Neuronal stem cell (in vitro differentiated cells): ENCODE results near the gene PLCD3.

Experiments used
- DNase-seq: peaks from one replicate; pipeline ENCODE4 v3.0.0-alpha.2; 2013; ENCODE audit warnings: low spot score
- H2AFZ ChIP-seq: one replicate; pipeline ENCODE4 v1.6.1; 2013; ENCODE audit warnings: mild to moderate bottlenecking, low read length, inconsistent platforms
- H2AK5ac ChIP-seq: 2 replicates; pipeline ENCODE4 v1.6.1; 2013; ENCODE audit warnings: low read depth, mild to moderate bottlenecking, inconsistent platforms, low read length, moderate library complexity, mixed read lengths
- H2BK120ac ChIP-seq: 2 replicates; pipeline ENCODE4 v1.6.1; 2013; ENCODE audit warnings: low read depth, mild to moderate bottlenecking, inconsistent platforms, low read length, moderate library complexity, mixed read lengths
- H2BK12ac ChIP-seq: one replicate; pipeline ENCODE4 v1.6.1; 2013; ENCODE audit warnings: low read length, inconsistent platforms
- H2BK15ac ChIP-seq: 2 replicates; pipeline ENCODE4 v1.6.1; 2013; ENCODE audit warnings: mild to moderate bottlenecking, low read length, inconsistent platforms, mixed read lengths
- H2BK5ac ChIP-seq: one replicate; pipeline ENCODE4 v1.6.1; 2013; ENCODE audit warnings: inconsistent platforms, mild to moderate bottlenecking, low read length, moderate library complexity
- H3K14ac ChIP-seq: one replicate; pipeline ENCODE4 v1.6.1; 2013; ENCODE audit warnings: low read length, inconsistent platforms
- H3K18ac ChIP-seq: 2 replicates; pipeline ENCODE4 v1.6.1; 2013; ENCODE audit warnings: low read length, inconsistent platforms
- H3K23ac ChIP-seq: 2 replicates; pipeline ENCODE4 v1.6.1; 2013; ENCODE audit warnings: low read depth, mild to moderate bottlenecking, mixed read lengths, low read length, inconsistent platforms; ENCODE audit not compliant: poor library complexity
- H3K27ac ChIP-seq: replicated peaks from 3 replicates; pipeline ENCODE4 v1.5.1; 2013; ENCODE audit warnings: low read length, inconsistent platforms
- H3K27me3 ChIP-seq, 3 experiments: 2 replicates each; pipeline ENCODE4 v1.6.1; 2013; ENCODE audit warnings: low read length in 3 of 3, mild to moderate bottlenecking in 2 of 3, inconsistent platforms in 1 of 3, low read depth in 1 of 3, mixed read lengths in 1 of 3, moderate library complexity in 1 of 3; ENCODE audit not compliant: control insufficient read depth in 3 of 3, insufficient read depth in 3 of 3
- H3K36me3 ChIP-seq, 2 donors: replicated peaks in 1 of 2; 2 replicates each; pipeline ENCODE4 v1.6.1; 2013; ENCODE audit warnings: low read length in 2 of 2; ENCODE audit not compliant: control insufficient read depth in 2 of 2, insufficient read depth in 2 of 2
- H3K4ac ChIP-seq: 2 replicates; pipeline ENCODE4 v1.6.1; 2013; ENCODE audit warnings: inconsistent platforms, mild to moderate bottlenecking, low read length, moderate library complexity
- H3K4me1 ChIP-seq, 2 donors: 1 replicate in 1 of 2; 2 replicates in 1 of 2; pipeline ENCODE4 v1.6.1; 2013; ENCODE audit warnings: low read length in 2 of 2, low read depth in 1 of 2; ENCODE audit not compliant: control insufficient read depth in 2 of 2, insufficient read depth in 1 of 2
- H3K4me2 ChIP-seq: one replicate; pipeline ENCODE4 v1.6.1; 2013; ENCODE audit warnings: mild to moderate bottlenecking, low read length, inconsistent platforms; ENCODE audit not compliant: insufficient read depth, poor library complexity, severe bottlenecking
- H3K4me3 ChIP-seq, 2 donors: 2 replicates each; pipeline ENCODE4 v1.5.1; 2013; ENCODE audit warnings: low read length in 2 of 2, mild to moderate bottlenecking in 2 of 2, inconsistent platforms in 1 of 2, moderate library complexity in 1 of 2
- H3K79me1 ChIP-seq: one replicate; pipeline ENCODE4 v1.6.1; 2013; ENCODE audit warnings: low read depth, mild to moderate bottlenecking, inconsistent platforms, low read length, moderate library complexity
- H3K9ac ChIP-seq: one replicate; pipeline ENCODE4 v1.6.1; 2013; ENCODE audit warnings: mild to moderate bottlenecking, low read depth, low read length, inconsistent platforms; ENCODE audit not compliant: poor library complexity
- H3K9me3 ChIP-seq, 2 donors: replicated peaks in 1 of 2; 2 replicates each; pipeline versions ENCODE3 to v1.6.1; 2013; ENCODE audit warnings: low read length in 2 of 2, mild to moderate bottlenecking in 2 of 2, inconsistent platforms in 1 of 2, low read depth in 1 of 2, mixed read lengths in 1 of 2, moderate library complexity in 1 of 2; ENCODE audit not compliant: control insufficient read depth in 2 of 2, insufficient read depth in 1 of 2
- H4K8ac ChIP-seq: one replicate; pipeline ENCODE4 v1.6.1; 2013; ENCODE audit warnings: low read depth, mild to moderate bottlenecking, inconsistent platforms, low read length, moderate library complexity
- H4K91ac ChIP-seq: one replicate; pipeline ENCODE4 v1.6.1; 2013; ENCODE audit warnings: low read length, low read depth, mild to moderate bottlenecking, inconsistent platforms; ENCODE audit not compliant: poor library complexity
- WGBS, 2 donors: extraction: QIAGEN DNeasy Blood & Tissue Kit; methylation state at CpG; one replicate each; pipeline ENCODE4 v1.1.7; 2013; ENCODE audit warnings: missing lambda C conversion rate in 2 of 2, mixed read lengths in 1 of 2; ENCODE audit not compliant: insufficient read length in 2 of 2, insufficient replicate concordance in 1 of 2; ENCODE audit errors: extremely low coverage in 2 of 2; 5-methylcytosine and 5-hydroxymethylcytosine counted together

Gene PLCD3

DNA sequence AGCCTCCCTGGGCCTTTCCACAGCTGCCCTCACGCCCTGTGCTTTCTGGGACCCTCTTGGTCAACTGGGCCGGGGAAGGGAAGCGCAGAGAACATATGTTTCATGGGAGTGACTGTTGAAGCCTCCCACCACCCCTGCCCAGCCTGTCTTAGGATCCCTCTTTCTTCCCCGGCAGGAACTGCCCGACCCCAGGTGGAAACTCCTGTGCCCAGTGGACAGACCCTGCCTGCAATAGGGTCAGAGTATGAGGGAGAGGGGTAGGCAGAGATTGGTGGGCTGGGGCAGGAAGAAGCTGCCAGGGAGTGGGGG, 39.9 kb upstream of the PLCD3 start:
- Histone ChIP-seq H2BK120ac (peak overlapping the region; percentile 100), H3K27ac (peak overlapping the region; percentile 84), H3K4me3 (no peak overlapping the region), H2AFZ (peak overlapping the region; percentile 94), H4K91ac (peak overlapping the region; percentile 28), H3K79me1 (no peaks in the 10 kb centered on the region), H3K14ac (peak overlapping the region; percentile 25), H3K23ac (peak overlapping the region; percentile 68), H2BK5ac (peak overlapping the region; percentile 93), H3K9me3 (no peaks in the 10 kb centered on the region), H3K9ac (peak overlapping the region; percentile 26), H2BK12ac (peak overlapping the region; percentile 93), H3K18ac (peak overlapping the region; percentile 98), H3K4ac (peak overlapping the region; percentile 100), H3K27me3 (no peaks in the 10 kb centered on the region), H3K36me3 (peaks cover 4 to 18% of the 10 kb centered on the region in 2 donors), H3K4me2 (no peak overlapping the region), H2BK15ac (peak overlapping the region; percentile 2), H4K8ac (peak overlapping the region; percentile 87), H3K4me1 (peaks cover 23 to 28% of the 10 kb centered on the region in 2 donors), H2AK5ac (peak overlapping the region; percentile 98)
- WGBS, 2 donors, result no CpG with 5 or more reads among the region's 5 CpGs
- DNase-seq, result no peak

DNA sequence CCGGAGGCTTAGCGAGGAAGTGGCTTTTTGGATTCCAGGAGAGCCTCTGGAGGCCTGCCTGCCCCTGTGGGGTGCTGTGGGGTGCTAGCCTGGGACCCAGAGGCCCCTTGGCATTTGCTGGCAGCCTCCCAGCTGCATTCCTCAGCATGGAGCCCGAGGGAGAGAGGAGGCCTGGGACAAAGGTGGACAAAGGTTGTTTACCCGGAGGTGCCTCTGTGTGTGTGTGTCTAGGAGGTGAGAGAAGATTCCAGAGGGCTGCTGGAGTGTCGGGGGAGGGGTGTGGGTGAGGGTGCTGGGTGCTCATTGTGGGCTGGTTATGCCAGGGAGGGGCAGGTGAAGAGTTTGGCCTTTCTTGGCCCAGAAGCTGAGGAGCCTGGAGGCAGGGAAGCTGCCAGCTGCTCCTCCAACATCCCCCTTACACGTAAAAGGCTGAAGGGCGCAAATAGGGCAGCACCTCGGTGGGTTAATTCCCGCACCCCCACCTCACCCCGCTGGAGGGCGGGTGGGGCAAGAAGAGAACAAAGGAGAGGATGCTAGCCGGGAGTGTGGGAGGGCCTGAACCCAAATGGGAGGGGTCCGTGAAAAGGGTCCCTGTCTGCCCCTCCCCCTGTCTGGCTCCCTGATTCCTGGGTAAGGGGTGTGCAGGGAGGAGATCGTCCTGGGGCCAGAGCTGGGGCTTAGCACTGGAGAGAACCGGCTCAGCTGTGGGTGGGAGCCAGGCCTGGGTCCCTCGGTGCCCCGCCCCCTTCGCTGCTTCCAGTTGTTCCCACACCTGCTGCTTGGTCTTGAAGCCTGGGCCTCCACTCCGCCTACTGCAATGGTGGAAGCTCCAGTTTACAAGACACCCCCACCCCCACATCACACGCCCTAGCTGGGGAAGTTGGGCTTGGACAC, 39.3 kb upstream of the PLCD3 start:
- Histone ChIP-seq H2BK15ac (peak overlapping the region; percentile 2), H4K91ac (peak overlapping the region; percentile 99), H3K4ac (peak overlapping the region; percentile 79), H2BK5ac (peak overlapping the region; percentile 93), H2BK12ac (peak overlapping the region; percentile 12), H2AK5ac (peak overlapping the region; percentile 98), H3K23ac (peak overlapping the region; percentile 68), H3K9ac (peak overlapping the region; percentile 27), H3K9me3 (no peaks in the 10 kb centered on the region), H3K27me3 (no peaks in the 10 kb centered on the region), H4K8ac (peak overlapping the region; percentile 87), H3K79me1 (no peaks in the 10 kb centered on the region), H3K4me1 (peaks cover 23 to 28% of the 10 kb centered on the region in 2 donors), H3K14ac (peak overlapping the region; percentile 42), H3K4me2 (no peak overlapping the region), H3K36me3 (peaks cover 4 to 18% of the 10 kb centered on the region in 2 donors), H2BK120ac (peak overlapping the region; percentile 100), H2AFZ (peak overlapping the region; percentile 94), H3K18ac (peak overlapping the region; percentile 98), H3K27ac (peak overlapping the region; percentile 84), H3K4me3 (no peak overlapping the region)
- WGBS, 2 donors, result no CpG with 5 or more reads among the region's 20 CpGs
- DNase-seq, result no peak

DNA sequence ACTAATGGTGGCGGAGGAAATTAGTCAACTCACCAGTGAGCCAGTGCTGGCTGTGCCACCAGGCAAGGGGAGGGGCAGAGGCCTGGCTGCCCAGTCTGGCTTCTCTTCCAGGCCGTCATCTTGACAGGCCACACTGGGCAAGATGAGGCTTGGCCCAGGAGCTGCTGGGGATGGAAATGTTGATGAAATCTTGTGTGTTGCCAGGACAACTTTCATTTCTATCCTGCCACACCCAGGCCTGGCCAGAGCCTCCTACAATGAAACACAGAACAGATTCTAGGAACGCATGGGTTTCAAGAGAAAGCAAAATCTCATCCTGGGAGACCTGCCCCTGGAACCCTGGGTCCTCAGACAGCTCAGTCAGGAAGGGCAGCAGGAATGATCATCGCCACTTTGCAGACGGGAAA, 38.6 kb upstream of the PLCD3 start:
- no peak overlapping the region for H3K4me3 ChIP-seq
- H2BK5ac ChIP-seq, result peak overlapping the region; percentile 93
- H2AFZ ChIP-seq, result peak overlapping the region; percentile 94
- H3K4me1 ChIP-seq, result peaks cover 23 to 28% of the 10 kb centered on the region in 2 donors
- H3K18ac ChIP-seq, result peak overlapping the region; percentile 98
- peak overlapping the region; percentile 2 for H2BK15ac ChIP-seq
- H3K14ac ChIP-seq, result peak overlapping the region; percentile 42
- peak overlapping the region; percentile 98 for H2AK5ac ChIP-seq
- H3K27me3 ChIP-seq, result no peaks in the 10 kb centered on the region
- H3K36me3 ChIP-seq, result peaks cover 4 to 18% of the 10 kb centered on the region in 2 donors
- H3K9me3 ChIP-seq, result no peaks in the 10 kb centered on the region
- no peak overlapping the region for H4K8ac ChIP-seq
- no CpG with 5 or more reads among the region's 5 CpGs for WGBS, 2 donors
- H2BK120ac ChIP-seq, result peak overlapping the region; percentile 100
- peak overlapping the region; percentile 0 for H2BK12ac ChIP-seq
- peak overlapping the region; percentile 79 for H3K4ac ChIP-seq
- H3K9ac ChIP-seq, result peak overlapping the region; percentile 73
- peak overlapping the region; percentile 39 for H4K91ac ChIP-seq
- H3K27ac ChIP-seq, result peak overlapping the region; percentile 84
- H3K4me2 ChIP-seq, result no peak overlapping the region
- H3K23ac ChIP-seq, result no peak overlapping the region
- no peaks in the 10 kb centered on the region for H3K79me1 ChIP-seq
- no peak for DNase-seq

DNA sequence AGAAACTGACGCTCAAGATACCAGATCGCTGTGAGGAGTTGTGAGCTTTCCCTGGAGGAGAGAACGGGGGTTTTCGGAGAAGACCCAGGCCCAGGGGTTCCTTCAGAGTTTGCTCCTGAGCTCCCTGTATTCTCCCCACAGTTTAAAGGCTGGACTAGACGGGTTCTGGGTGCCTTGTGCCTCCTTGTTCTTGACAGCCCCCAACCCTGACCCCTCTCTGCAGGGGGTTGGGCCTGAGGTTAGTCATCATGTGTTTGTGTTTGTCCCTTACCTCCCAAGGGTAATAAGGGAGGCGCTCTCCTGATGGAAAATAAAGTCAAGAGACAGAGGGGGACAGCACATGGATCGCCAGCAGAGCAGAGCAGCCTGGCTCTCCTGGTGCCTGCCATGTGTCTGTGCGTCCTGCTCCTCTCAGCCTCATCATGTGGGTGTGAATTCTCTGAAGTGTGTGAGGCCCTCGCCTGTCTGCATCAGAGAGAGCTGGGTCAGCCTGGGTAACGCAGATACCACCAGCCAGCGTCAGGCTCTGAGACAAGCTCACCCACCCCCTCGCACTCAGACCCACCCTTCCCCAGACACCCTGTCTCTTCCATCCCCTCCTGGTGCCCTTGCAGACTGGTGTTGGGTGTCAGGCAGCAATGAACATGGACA, 38.1 kb upstream of the PLCD3 start:
- Histone ChIP-seq H3K14ac (no peak overlapping the region), H3K27ac (peak overlapping the region; percentile 40), H2AK5ac (peak overlapping the region; percentile 71), H3K4ac (no peak overlapping the region), H3K23ac (peak overlapping the region; percentile 20), H3K4me3 (peak overlapping the region in 1 of 2 donors; percentile 5), H3K36me3 (peaks cover 4 to 18% of the 10 kb centered on the region in 2 donors), H3K9me3 (no peaks in the 10 kb centered on the region), H2AFZ (no peak overlapping the region), H3K4me1 (peaks cover 23 to 28% of the 10 kb centered on the region in 2 donors), H3K18ac (peak overlapping the region; percentile 20), H3K79me1 (no peaks in the 10 kb centered on the region), H3K27me3 (no peaks in the 10 kb centered on the region), H3K4me2 (no peak overlapping the region), H2BK12ac (peak overlapping the region; percentile 0), H4K91ac (peak overlapping the region; percentile 18), H2BK120ac (peak overlapping the region; percentile 82), H2BK5ac (peak overlapping the region; percentile 93), H4K8ac (no peak overlapping the region), H2BK15ac (peak overlapping the region; percentile 2), H3K9ac (peak overlapping the region; percentile 73)
- DNase-seq, result no peak
- no CpG with 5 or more reads among the region's 12 CpGs for WGBS, 2 donors
